GM18517 (cell line): ENCODE results near the gene GPR162.

Experiments used
- ATAC-seq: cut with Tn5 transposase; IDR thresholded peaks from one replicate; pipeline ENCODE4 v1.9.1; 2021; ENCODE audit warnings: mild to moderate bottlenecking, moderate library complexity; ENCODE audit not compliant: unreplicated experiment

Gene GPR162

DNA sequence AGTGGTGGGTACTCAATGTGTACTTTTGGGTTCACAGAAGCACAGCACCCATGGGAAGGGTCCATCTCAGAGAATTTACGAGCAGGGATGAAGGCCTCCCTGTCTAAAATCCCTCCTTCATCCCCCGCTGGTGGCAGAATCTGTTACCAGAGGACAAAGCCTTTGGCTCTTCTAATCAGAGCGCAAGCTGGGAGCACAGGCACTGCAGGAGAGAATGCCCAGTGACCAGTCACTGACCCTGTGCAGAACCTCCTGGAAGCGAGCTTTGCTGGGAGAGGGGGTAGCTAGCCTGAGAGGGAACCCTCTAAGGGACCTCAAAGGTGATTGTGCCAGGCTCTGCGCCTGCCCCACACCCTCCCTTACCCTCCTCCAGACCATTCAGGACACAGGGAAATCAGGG lies 1.5 kb upstream of the GPR162 start:
- no peak for ATAC-seq

GRCh38 chr12:6822426-6823135 lies 960 bp downstream of the GPR162 start:
- ATAC-seq: no peak

GRCh38 chr12:6823182-6824084 lies 1.8 kb downstream of the GPR162 start:
- no peak for ATAC-seq

GRCh38 chr12:6824085-6824775 lies 2.6 kb downstream of the GPR162 start:
- ATAC-seq: no peak

DNA sequence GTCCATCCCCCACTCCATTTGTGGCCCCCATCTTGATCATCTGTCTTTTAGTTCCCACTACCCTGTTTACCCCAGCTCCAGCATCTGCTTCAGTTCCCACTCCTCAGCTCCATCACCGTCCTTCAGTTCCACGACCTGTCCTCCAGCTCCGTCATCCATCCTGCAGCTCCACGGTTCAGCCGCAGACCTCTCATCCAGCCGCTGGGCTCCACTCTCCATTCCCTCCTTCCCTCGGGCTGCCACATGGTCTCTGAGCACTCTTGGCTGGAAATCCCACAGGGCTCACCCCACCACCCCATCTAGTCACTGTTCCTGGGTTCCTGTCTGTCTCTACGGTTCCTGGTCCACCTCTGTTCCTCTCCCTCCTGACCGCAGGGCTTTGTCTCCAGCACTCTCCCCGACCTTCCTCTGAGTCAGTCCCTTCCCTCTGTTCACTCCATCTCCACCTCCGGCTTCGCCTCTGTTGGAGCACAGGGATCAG lies 3.3 kb downstream of the GPR162 start:
- ATAC-seq: no peak

GRCh38 chr12:6825398-6826124 lies 3.9 kb downstream of the GPR162 start:
- ATAC-seq: no peak

- no peak for ATAC-seq
These were observed 4.6 kb downstream of the GPR162 start for GRCh38 chr12:6826125-6826733.

DNA sequence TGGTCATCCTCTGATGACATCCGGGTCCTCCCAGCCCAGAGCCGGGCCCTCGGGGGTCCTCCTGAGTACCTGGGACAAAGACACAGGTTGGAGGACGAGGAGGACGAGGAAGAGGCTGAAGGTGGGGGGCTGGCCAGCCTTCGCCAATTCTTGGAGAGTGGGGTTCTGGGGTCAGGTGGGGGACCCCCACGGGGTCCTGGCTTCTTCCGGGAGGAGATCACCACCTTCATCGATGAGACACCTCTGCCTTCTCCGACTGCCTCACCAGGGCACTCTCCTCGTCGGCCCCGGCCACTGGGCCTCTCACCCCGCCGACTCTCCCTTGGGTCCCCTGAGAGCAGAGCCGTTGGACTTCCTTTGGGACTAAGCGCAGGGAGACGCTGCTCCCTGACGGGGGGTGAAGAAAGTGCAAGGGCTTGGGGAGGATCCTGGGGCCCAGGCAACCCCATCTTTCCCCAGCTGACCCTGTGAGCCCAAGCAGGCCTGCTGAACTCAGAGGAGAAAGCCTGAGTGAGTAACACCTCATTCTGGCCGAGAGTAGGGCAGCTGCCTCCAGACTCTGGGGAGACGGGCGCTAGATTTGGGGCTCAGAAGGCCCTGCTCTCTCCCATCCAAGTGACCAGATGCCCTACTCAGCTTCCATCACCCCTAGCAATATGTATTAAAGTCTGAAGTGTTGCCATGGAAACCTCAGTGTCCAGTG lies 5.3 kb downstream of the GPR162 start:
- no peak for ATAC-seq

GRCh38 chr12:6827437-6827911 lies 5.9 kb downstream of the GPR162 start:
- ATAC-seq: no peak

GRCh38 chr12:6827982-6828780 lies 6.6 kb downstream of the GPR162 start, which contains the start of gene P3H3:
Gene P3H3 (plus strand): TSS chr12:6828407. CDS start chr12:6828441, 34 bp downstream.
- ATAC-seq: no peak

- no peak for ATAC-seq
These were observed 7.3 kb downstream of the GPR162 start for GRCh38 chr12:6828781-6829535.

- ATAC-seq: no peak
These were observed 8.1 kb downstream of the GPR162 start for GRCh38 chr12:6829536-6830220.

DNA sequence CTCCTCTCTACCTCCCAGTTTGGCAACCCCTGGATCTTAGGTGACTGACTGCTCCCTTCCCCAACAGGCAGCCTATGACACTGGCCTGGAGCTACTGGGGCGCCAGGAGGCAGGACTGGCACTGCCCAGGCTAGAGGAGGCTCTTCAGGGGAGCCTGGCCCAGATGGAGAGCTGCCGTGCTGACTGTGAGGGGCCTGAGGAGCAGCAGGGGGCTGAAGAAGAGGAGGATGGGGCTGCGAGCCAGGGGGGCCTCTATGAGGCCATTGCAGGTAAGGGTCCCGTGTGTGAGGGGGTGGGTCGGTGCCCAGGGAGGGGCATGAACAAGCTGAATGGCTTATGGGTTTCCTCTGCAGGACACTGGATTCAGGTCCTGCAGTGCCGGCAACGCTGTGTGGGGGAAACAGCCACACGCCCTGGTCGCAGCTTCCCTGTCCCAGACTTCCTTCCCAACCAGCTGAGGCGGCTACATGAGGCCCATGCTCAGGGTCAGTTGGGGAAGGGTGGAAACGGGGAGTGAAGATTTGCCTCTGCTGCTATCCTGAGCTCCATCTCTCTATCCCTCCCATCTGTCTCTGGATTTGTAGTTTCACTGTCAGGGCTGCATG lies 8.8 kb downstream of the GPR162 start:
- no peak for ATAC-seq

- ATAC-seq: no peak
These were observed 9.4 kb downstream of the GPR162 start for GRCh38 chr12:6830999-6831398.

DNA sequence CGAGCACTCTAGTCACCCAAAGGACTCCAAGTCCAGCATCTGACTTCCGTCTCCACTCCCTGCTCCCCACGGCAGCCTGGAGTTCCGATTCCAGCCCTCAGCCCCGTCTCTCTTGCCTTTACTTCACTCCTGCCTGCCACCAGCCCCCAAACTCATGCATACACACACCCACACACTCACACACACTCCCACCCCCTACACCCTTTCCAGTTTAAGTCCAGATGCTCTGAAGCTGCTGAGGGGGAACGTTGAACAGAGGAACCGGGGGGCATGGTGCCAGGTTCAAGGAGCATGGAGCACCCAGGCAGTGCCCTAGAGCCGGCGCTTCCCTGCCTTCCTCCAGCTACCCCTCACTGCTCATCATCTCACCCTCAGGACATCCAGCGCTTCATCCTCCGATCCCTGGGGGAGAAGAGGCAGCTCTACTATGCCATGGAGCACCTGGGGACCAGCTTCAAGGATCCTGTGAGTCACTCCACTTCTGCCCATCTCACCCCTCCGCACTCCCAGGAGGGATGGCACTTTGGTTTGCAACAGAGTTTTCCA lies 9.9 kb downstream of the GPR162 start:
- no peak for ATAC-seq

DNA sequence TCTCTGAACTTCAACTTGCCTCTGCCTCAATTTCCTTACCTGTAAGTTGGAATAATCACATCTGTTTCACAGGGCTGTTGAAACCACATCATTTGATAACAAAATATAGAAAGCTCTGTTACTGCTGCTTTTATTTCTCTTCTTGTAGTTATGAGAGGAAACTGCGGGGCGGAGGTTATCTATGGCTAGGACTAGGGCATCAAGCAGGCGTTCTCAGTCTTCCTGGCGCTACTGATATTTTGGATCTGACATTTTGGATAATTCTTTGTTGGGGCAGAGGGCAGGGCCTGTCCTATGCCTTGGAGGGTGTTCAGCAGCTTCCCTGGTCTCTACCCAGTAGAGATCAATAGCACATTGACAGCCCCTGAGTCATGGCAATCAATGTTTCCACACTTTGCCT lies 10.5 kb downstream of the GPR162 start:
- no peak for ATAC-seq
